K562 (cell line): ENCODE measurements around the gene MANF. TPM values are rescaled to one million over a fixed set of nuclear protein-coding genes. Genes with fewer than 3 reads are reported as not detected.

Experiments
- ATAC-seq: fragments of 200-7000 bp; cut with Tn5 transposase; 3 replicates; pipeline ENCODE4 v1.9.1; 2020; ENCODE audit warnings: moderate library complexity
- BruUV-seq: library from RNA; stranded (reverse); fragments of 400-500 nt; replicated peaks from 2 replicates; lab custom pipeline; 2021; lab: Mats Ljungman, UMichigan
- CTCF ChIA-PET: fragments of 300-600 bp; formaldehyde crosslinking; extraction: SDS; loops from one replicate; lab custom pipeline; 2021; ENCODE audit warnings: low intra/inter-chr PET ratio; lab: Yijun Ruan, JAX
- POLR2A ChIA-PET: fragments of 300-600, 350-650 bp; sonication (Branson Sonifier 250); formaldehyde crosslinking; extraction: SDS; loops from one replicate; lab custom pipeline; 2021; ENCODE audit warnings: antibody characterized with exemption, inconsistent platforms; lab: Yijun Ruan, JAX
- DNase-seq, 4 experiments: peaks; one replicate each; pipeline versions ENCODE4 v3.0.0 to v3.0.0-alpha.2; 2011 to 2018; ENCODE audit warnings: low spot score in 3 of 4, mixed read lengths in 3 of 4; ENCODE audit errors: extremely low read depth in 1 of 4
- FAIRE-seq: peaks from 2 replicates; lab custom pipeline; 2011; peaks lifted over from hg19 to GRCh38; lab: Jason Lieb, UNC
- H2AFZ ChIP-seq: 2 replicates; pipeline ENCODE4 v1.6.0; 2011; ENCODE audit warnings: low read depth, low read length, control low read depth, inconsistent platforms
- H3K27ac ChIP-seq: fragments of 200-600 bp; 3 replicates; pipeline ENCODE4 v1.8.0; 2011; ENCODE audit warnings: low read depth, mild to moderate bottlenecking, control low read depth, inconsistent platforms, low read length, moderate library complexity, mixed read lengths; ENCODE audit errors: extremely low read depth
- H3K27me3 ChIP-seq, 2 experiments: fragments of 300-600 bp in 1 of 2; 2 replicates in 1 of 2; 3 replicates in 1 of 2; pipeline versions ENCODE4 v1.6.0 to v1.8.0; 2011; ENCODE audit warnings: inconsistent platforms in 2 of 2, low read length in 2 of 2, mild to moderate bottlenecking in 1 of 2, mixed read lengths in 1 of 2, moderate library complexity in 1 of 2; ENCODE audit not compliant: control insufficient read depth in 2 of 2, insufficient read depth in 2 of 2
- H3K36me3 ChIP-seq: fragments of 300-600 bp; 3 replicates; pipeline ENCODE4 v1.8.0; 2011; ENCODE audit warnings: mild to moderate bottlenecking, low read length, inconsistent platforms; ENCODE audit not compliant: control insufficient read depth, insufficient read depth
- H3K4me1 ChIP-seq, 2 experiments: fragments of 200-600 bp in 1 of 2; replicated peaks in 1 of 2; 2 replicates in 1 of 2; 3 replicates in 1 of 2; pipeline versions ENCODE4 v1.5.1 to v1.8.0; 2011; ENCODE audit warnings: inconsistent platforms in 2 of 2, low read length in 2 of 2, mild to moderate bottlenecking in 1 of 2, mixed read lengths in 1 of 2, moderate library complexity in 1 of 2; ENCODE audit not compliant: control insufficient read depth in 2 of 2, insufficient read depth in 2 of 2
- H3K4me2 ChIP-seq: 2 replicates; pipeline ENCODE4 v1.6.1; 2011; ENCODE audit warnings: low read length, control low read depth, inconsistent platforms, mixed read lengths; ENCODE audit not compliant: insufficient read depth
- H3K4me3 ChIP-seq: fragments of 200-600 bp; sonication (generic), shearing (Covaris generic); 2 replicates; pipeline ENCODE4 v1.5.1; 2016; ENCODE audit warnings: control low read depth, inconsistent platforms
- H3K79me2 ChIP-seq: fragments of 200-600 bp; 3 replicates; pipeline ENCODE4 v1.8.0; 2011; ENCODE audit warnings: low read length, inconsistent platforms; ENCODE audit not compliant: control insufficient read depth, insufficient read depth
- H3K9ac ChIP-seq, 2 experiments: 2 replicates each; pipeline versions ENCODE4 v1.6.0 to v1.6.1; 2011; ENCODE audit warnings: low read depth in 2 of 2, low read length in 2 of 2, control low read depth in 1 of 2, inconsistent platforms in 1 of 2, mild to moderate bottlenecking in 1 of 2, mixed read lengths in 1 of 2; ENCODE audit not compliant: insufficient read depth in 1 of 2
- H3K9me1 ChIP-seq: one replicate; pipeline ENCODE4 v1.6.0; 2011; ENCODE audit warnings: inconsistent platforms, mild to moderate bottlenecking, low read length, moderate library complexity; ENCODE audit not compliant: control insufficient read depth, insufficient read depth
- H3K9me3 ChIP-seq: replicated peaks from 2 replicates; pipeline ENCODE4 v1.5.1; 2011; ENCODE audit warnings: low read depth, low read length, inconsistent platforms; ENCODE audit not compliant: control insufficient read depth, insufficient read depth
- H4K20me1 ChIP-seq: replicated peaks from 2 replicates; pipeline ENCODE4 v1.6.1; 2011; ENCODE audit warnings: low read length, inconsistent platforms, mixed read lengths; ENCODE audit not compliant: control insufficient read depth, insufficient read depth
- ATF7 ChIP-seq: fragments of 450-650 bp; IDR thresholded peaks from 2 replicates; pipeline ENCODE4 v1.7.1; 2014; ENCODE audit warnings: mild to moderate bottlenecking, moderate library complexity
- CREBBP ChIP-seq: IDR thresholded peaks from one replicate; pipeline ENCODE4 v1.6.1; 2012; ENCODE audit warnings: low read depth, mild to moderate bottlenecking, control low read depth, inconsistent platforms, low read length
- NCOA6 ChIP-seq: fragments of 450-650 bp; IDR thresholded peaks from 2 replicates; pipeline ENCODE4 v1.6.1; 2017; ENCODE audit warnings: mild to moderate bottlenecking
- POLR2AphosphoS2 ChIP-seq: IDR thresholded peaks from 2 replicates; pipeline ENCODE4 v1.6.1; 2012; ENCODE audit warnings: low read length, improper control_type of control experiment
- ZNF239 ChIP-seq: fragments of 250-450 bp; sonication (Bioruptor Pico); IDR thresholded peaks from 2 replicates; pipeline ENCODE4 v1.4.0; 2020; ENCODE audit warnings: mild to moderate bottlenecking
- WGBS: fragments of 100-300 bp; shearing (Covaris generic); methylation state at CpG from one replicate; pipeline ENCODE4 v1.1.6; 2016; ENCODE audit warnings: low coverage, mixed read lengths; ENCODE audit not compliant: insufficient coverage; ENCODE audit errors: missing lambda C conversion rate; 5-methylcytosine and 5-hydroxymethylcytosine counted together
- in situ Hi-C: fragments of 300-500 bp; cut with MboI; formaldehyde crosslinking; loops from 4 replicates; pipeline ENCODE4 v1.15.0; 2018; ENCODE audit warnings: inconsistent platforms, mixed read lengths
- intact Hi-C: fragments of 100-400 bp; cut with micrococcal nuclease; formaldehyde crosslinking; loops from 2 replicates; pipeline ENCODE4 v1.14.2; 2022
- polyA plus RNA-seq, 8 experiments: library from polyadenylated mRNA; depleted of rRNA in 4 of 8; stranded (reverse) in 5 of 8; unstranded in 3 of 8; fragments of >200 nt; fragmentation: Nextera tagmentation in 2 of 8; fragmentation: Illumina TruSeq in 1 of 8; extraction: Ambion mirVana in 2 of 8; extraction: Trizol in 1 of 8; gene quantifications; 2 replicates each; pipeline versions ENCODE4 v1.2.1 to v1.2.3, GENCODE V29; 2011 to 2014; ENCODE audit warnings: inconsistent platforms in 1 of 8, missing spikeins in 1 of 8
- total RNA-seq, 7 experiments: library from RNA; depleted of rRNA in 6 of 7; stranded (reverse); fragments of >200 nt in 6 of 7; fragmentation: Illumina TruSeq in 2 of 7; extraction: Trizol in 2 of 7; gene quantifications; 2 replicates each; pipeline versions ENCODE4 v1.2.1 to v1.2.3, GENCODE V29; 2011 to 2021; ENCODE audit warnings: low replicate concordance in 1 of 7
- TF ChIP-seq, protein P1 (sequence below), 2 experiments: fragments of 450-650 bp in 1 of 2; sonication (generic) in 1 of 2; formaldehyde crosslinking in 1 of 2; IDR thresholded peaks in 1 of 2; conservative IDR thresholded peaks in 1 of 2; 2 replicates each; pipeline versions ENCODE4 v1.6.1 to v1.8.1; 2016 to 2023; ENCODE audit warnings: mild to moderate bottlenecking in 2 of 2, moderate library complexity in 2 of 2, inconsistent platforms in 1 of 2, missing genetic modification reagents in 1 of 2
- TF ChIP-seq, protein P2 (sequence below): IDR thresholded peaks from 2 replicates; pipeline ENCODE4 v1.6.1; 2014; ENCODE audit warnings: antibody characterized with exemption
- TF ChIP-seq, protein P3 (sequence below), 3 experiments: fragments of 200-800 bp in 1 of 3; sonication (Bioruptor generic) in 1 of 3; sonication (generic) in 1 of 3; formaldehyde crosslinking in 1 of 3; IDR thresholded peaks; 2 replicates each; pipeline versions ENCODE4 v1.6.1 to v1.8.0; 2016 to 2022; ENCODE audit warnings: mild to moderate bottlenecking in 2 of 3, missing compliant biosample characterization in 2 of 3, missing genetic modification characterization in 2 of 3, missing genetic modification reagents in 1 of 3
- TF ChIP-seq, protein P4 (sequence below): sonication (generic); formaldehyde crosslinking; IDR thresholded peaks from 2 replicates; pipeline ENCODE4 v1.8.0; 2023; ENCODE audit warnings: mild to moderate bottlenecking, missing genetic modification reagents

Gene MANF
- total and polyA plus RNA-seq, 9 of the 15 experiments (the other 6 are each of a cell fraction or from before 2014, with no cell fraction given) = 6.5 to 52.7 (median 42.3) TPM

GRCh38 chr3:51398595-51399310 lies 13.7 kb downstream of the MANF start:
- no peak for DNase-seq
- no peak overlapping the region for H3K9ac ChIP-seq
- peaks cover 14% of the 10 kb centered on the region; the same call in 1 of the 2 replicates for H4K20me1 ChIP-seq
- H3K9me1 ChIP-seq = peaks cover 3% of the 10 kb centered on the region
- H2AFZ ChIP-seq = no peak overlapping the region
- no peak overlapping the region for H3K27ac ChIP-seq
- H3K79me2 ChIP-seq = peaks cover 19% of the 10 kb centered on the region
- intact Hi-C loops = no loop called here
- WGBS = 76% methylated on average over 8 of the region's 8 CpGs
- H3K9me3 ChIP-seq = no peaks in the 10 kb centered on the region
- in situ Hi-C loops = no loop called here
- no peaks in the 10 kb centered on the region for H3K27me3 ChIP-seq
- H3K36me3 ChIP-seq = peaks cover 88% of the 10 kb centered on the region; the same call in 2 of the 3 replicates
- no TSS peak for BruUV-seq
- ChIA-PET POLR2A (interaction anchor here (0.6 kb wide), 1 partner anchor 17 kb away, joined by 3 read pairs; no protein-coding TSS in a partner anchor), CTCF (no interaction called here)
- no peak for ATAC-seq
- H3K4me2 ChIP-seq = no peak overlapping the region
- FAIRE-seq = no peak
- H3K4me3 ChIP-seq = no peak overlapping the region
- peaks cover 0 to 5% of the 10 kb centered on the region in 2 experiments; a peak in 3 of 5 replicates for H3K4me1 ChIP-seq
- TF ChIP-seq, protein P1, sequence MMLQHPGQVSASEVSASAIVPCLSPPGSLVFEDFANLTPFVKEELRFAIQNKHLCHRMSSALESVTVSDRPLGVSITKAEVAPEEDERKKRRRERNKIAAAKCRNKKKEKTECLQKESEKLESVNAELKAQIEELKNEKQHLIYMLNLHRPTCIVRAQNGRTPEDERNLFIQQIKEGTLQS (IDR thresholded peaks at IDR 0.05) = peak; percentile 68
- TF ChIP-seq, protein P1 (CRISPR knock-in tag; conservative IDR thresholded peaks at IDR 0.05) = no peak
- TF ChIP-seq, protein P2, sequence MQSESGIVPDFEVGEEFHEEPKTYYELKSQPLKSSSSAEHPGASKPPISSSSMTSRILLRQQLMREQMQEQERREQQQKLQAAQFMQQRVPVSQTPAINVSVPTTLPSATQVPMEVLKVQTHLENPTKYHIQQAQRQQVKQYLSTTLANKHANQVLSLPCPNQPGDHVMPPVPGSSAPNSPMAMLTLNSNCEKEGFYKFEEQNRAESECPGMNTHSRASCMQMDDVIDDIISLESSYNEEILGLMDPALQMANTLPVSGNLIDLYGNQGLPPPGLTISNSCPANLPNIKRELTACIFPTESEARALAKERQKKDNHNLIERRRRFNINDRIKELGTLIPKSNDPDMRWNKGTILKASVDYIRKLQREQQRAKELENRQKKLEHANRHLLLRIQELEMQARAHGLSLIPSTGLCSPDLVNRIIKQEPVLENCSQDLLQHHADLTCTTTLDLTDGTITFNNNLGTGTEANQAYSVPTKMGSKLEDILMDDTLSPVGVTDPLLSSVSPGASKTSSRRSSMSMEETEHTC = no peak
- TF ChIP-seq, protein P3, sequence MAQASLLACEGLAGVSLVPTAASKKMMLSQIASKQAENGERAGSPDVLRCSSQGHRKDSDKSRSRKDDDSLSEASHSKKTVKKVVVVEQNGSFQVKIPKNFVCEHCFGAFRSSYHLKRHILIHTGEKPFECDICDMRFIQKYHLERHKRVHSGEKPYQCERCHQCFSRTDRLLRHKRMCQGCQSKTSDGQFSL (CRISPR knock-in tag; IDR thresholded peaks at IDR 0.05) = no peak
- TF ChIP-seq, protein P3 (tag; IDR thresholded peaks at IDR 0.05) = no peak
- TF ChIP-seq ZNF239 (CRISPR knock-in tag) (no peak), NCOA6 (no peak), POLR2AphosphoS2 (no peak), CREBBP (no peak), ATF7 (peak; percentile 56; the same call in 1 of the 2 replicates)
- TF ChIP-seq, protein P4, sequence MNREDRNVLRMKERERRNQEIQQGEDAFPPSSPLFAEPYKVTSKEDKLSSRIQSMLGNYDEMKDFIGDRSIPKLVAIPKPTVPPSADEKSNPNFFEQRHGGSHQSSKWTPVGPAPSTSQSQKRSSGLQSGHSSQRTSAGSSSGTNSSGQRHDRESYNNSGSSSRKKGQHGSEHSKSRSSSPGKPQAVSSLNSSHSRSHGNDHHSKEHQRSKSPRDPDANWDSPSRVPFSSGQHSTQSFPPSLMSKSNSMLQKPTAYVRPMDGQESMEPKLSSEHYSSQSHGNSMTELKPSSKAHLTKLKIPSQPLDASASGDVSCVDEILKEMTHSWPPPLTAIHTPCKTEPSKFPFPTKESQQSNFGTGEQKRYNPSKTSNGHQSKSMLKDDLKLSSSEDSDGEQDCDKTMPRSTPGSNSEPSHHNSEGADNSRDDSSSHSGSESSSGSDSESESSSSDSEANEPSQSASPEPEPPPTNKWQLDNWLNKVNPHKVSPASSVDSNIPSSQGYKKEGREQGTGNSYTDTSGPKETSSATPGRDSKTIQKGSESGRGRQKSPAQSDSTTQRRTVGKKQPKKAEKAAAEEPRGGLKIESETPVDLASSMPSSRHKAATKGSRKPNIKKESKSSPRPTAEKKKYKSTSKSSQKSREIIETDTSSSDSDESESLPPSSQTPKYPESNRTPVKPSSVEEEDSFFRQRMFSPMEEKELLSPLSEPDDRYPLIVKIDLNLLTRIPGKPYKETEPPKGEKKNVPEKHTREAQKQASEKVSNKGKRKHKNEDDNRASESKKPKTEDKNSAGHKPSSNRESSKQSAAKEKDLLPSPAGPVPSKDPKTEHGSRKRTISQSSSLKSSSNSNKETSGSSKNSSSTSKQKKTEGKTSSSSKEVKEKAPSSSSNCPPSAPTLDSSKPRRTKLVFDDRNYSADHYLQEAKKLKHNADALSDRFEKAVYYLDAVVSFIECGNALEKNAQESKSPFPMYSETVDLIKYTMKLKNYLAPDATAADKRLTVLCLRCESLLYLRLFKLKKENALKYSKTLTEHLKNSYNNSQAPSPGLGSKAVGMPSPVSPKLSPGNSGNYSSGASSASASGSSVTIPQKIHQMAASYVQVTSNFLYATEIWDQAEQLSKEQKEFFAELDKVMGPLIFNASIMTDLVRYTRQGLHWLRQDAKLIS (CRISPR knock-in tag) = no peak
- TF ChIP-seq, all 486 proteins: peak for 2
